ENCODE results near the gene ANAPC5. TPM values are rescaled to one million over a fixed set of nuclear protein-coding genes. Genes with fewer than 3 reads are reported as not detected.
A peak's percentile ranks its signal among the peaks of the same experiment; 100 is the strongest.

The ANAPC5 gene
- polyA plus RNA-seq, 1 experiment, result 146 TPM

DNA sequence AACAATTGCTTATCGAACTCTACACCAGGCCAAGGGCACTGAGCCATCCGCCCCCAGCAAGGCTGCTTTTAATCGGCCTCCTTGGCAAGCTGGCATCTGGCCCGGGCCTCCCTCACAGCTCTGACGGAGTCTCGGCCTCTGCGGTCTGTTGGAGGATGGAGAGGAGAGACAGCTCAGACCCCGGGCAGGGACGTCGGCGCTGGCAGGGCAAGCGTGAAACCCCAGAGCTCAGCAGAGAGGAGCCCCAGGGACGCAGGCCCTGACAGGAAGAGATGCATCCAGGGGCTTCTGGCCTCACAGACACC is 73.2 kb downstream of the ANAPC5 start:
- no peak overlapping the region for H3K4me3 ChIP-seq (ENCODE audit: low read depth, low read length)
- H3K27me3 ChIP-seq (ENCODE audit: control insufficient read depth, insufficient read depth, low read length), result no peaks in the 10 kb centered on the region
- CTCF ChIA-PET, result interaction anchor here (0.8 to 1.3 kb wide), 2 partner anchors 48 to 56 kb away, joined by 4 to 5 read pairs; no protein-coding TSS in a partner anchor
- TF ChIP-seq, protein P1, sequence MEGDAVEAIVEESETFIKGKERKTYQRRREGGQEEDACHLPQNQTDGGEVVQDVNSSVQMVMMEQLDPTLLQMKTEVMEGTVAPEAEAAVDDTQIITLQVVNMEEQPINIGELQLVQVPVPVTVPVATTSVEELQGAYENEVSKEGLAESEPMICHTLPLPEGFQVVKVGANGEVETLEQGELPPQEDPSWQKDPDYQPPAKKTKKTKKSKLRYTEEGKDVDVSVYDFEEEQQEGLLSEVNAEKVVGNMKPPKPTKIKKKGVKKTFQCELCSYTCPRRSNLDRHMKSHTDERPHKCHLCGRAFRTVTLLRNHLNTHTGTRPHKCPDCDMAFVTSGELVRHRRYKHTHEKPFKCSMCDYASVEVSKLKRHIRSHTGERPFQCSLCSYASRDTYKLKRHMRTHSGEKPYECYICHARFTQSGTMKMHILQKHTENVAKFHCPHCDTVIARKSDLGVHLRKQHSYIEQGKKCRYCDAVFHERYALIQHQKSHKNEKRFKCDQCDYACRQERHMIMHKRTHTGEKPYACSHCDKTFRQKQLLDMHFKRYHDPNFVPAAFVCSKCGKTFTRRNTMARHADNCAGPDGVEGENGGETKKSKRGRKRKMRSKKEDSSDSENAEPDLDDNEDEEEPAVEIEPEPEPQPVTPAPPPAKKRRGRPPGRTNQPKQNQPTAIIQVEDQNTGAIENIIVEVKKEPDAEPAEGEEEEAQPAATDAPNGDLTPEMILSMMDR (IDR thresholded peaks at IDR 0.05; ENCODE audit: low read depth, low read length), result no peak
- POLR2A ChIA-PET, result no interaction called here
- H3K27ac ChIP-seq (ENCODE audit: low read depth, low read length), result peak overlapping the region; percentile 52
- peaks cover 3% of the 10 kb centered on the region; the same call in 1 of the 2 replicates for H3K9me3 ChIP-seq (ENCODE audit: control insufficient read depth, insufficient read depth, low read length)
- DNase-seq (ENCODE audit: low read depth, low spot score), result peak; percentile 16

DNA sequence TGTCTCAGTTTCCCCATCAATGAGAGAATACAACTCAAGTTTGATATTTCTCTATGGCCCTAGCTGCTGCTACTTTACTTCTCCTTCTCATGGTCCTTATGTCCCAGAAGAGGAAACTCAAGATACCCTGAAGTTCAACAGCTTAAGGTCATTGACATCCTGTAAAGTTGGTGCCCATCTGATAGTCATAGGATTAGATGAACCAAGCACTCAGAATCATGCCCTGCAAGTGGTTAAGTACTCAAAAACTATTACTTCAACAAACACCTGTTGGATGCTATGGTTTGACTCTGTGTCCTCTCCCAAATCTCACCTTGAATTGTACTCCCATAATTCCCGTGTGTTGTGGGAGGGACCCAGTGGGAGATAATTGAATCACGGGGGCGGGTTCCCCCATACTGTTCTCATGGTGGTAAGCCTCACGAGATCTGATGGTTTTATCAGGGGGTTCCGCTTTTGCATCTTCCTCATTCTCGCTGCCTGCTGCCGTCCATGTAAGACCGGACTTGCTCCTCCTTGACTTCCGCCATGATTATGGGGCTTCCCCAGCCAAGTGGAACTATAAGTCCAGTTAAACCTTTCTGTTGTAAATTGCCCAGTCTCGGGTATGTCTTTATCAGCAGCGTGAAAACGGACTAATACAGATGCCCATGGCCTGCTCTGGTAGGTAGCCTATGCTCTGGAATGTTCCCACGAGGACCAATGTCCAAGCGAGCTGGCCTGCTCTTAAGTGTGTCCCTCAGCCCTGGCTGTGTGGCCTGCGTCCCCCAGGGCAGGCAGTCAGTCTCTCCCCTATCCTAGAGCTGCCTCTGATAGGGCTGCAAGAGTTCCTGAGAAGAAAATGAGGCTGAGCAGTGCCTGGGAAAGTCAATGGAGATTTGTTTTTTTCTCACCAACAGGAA is 73.8 kb downstream of the ANAPC5 start:
- Histone ChIP-seq H3K27ac (ENCODE audit: low read depth, low read length) (no peak overlapping the region), H3K27me3 (ENCODE audit: control insufficient read depth, insufficient read depth, low read length) (no peaks in the 10 kb centered on the region), H3K4me3 (ENCODE audit: low read depth, low read length) (no peak overlapping the region), H3K9me3 (ENCODE audit: control insufficient read depth, insufficient read depth, low read length) (peaks cover 3% of the 10 kb centered on the region; the same call in 1 of the 2 replicates)
- ChIA-PET POLR2A (no interaction called here), CTCF (interaction anchor here (1.3 kb wide), 1 partner anchor 47 kb away, joined by 4 read pairs; no protein-coding TSS in a partner anchor)
- DNase-seq (ENCODE audit: low read depth, low spot score), result no peak
- TF ChIP-seq, protein P1 (IDR thresholded peaks at IDR 0.05; ENCODE audit: low read depth, low read length), result no peak

DNA sequence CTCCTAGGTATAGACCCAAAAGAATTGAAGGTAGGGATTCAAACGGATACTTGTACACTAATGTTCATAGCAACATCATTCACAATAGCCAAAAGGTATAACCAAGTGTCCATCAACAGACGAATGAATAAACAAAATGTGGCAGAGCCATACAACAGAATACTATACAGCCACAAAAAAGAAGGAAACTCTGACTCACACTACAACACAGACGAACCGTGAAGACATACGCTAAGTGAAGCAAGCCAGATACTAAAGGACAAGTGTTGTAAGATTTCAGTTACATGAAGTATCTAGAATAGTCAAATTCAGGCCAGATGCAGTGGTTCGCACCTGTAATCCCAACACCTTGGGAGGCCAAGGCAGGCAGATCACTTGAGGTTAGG is 74.8 kb downstream of the ANAPC5 start:
- no peaks in the 10 kb centered on the region for H3K27me3 ChIP-seq (ENCODE audit: control insufficient read depth, insufficient read depth, low read length)
- TF ChIP-seq, protein P1 (IDR thresholded peaks at IDR 0.05; ENCODE audit: low read depth, low read length), result no peak
- no peak for DNase-seq (ENCODE audit: low read depth, low spot score)
- H3K27ac ChIP-seq (ENCODE audit: low read depth, low read length), result no peak overlapping the region
- POLR2A ChIA-PET, result interaction anchor here (0.9 kb wide), 1 partner anchor 14 kb away, joined by 3 read pairs; no protein-coding TSS in a partner anchor
- CTCF ChIA-PET, result no interaction called here
- peaks cover 3% of the 10 kb centered on the region; the same call in 1 of the 2 replicates for H3K9me3 ChIP-seq (ENCODE audit: control insufficient read depth, insufficient read depth, low read length)
- H3K4me3 ChIP-seq (ENCODE audit: low read depth, low read length), result no peak overlapping the region

DNA sequence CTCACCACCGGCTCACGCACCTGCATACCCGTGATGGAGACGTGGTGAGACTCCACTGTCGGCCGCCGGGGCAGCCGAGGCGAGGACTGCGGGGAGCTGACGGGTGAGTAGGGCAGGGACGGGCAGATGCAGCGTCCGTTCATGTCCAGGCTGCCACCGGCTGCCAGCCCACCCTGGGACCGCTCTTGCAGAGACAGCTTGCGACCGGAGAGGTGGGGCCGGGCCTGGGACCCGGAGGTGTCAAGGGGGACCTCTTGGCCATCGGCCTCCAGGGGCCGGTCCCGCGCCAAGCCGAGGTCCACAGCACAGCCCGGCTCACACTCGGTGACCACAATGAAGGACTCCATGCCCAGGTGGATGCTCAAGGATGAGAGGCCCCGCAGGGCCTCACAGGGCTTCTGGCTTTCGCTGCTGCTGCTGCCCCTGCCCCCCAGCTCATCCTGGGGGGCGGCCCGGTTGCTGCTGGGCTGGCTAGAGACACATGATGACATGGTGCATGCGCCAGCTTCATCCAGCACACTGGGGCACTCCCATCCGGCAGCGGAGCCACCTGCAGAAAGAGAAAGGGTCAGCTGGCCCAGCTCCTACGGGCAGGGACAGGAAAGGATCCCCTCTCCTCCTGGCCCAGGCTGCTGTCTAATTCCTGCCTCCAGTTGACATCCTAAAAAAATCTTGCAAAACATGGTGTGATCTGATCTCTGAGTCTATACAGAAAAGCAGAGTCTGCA is 78.0 kb downstream of the ANAPC5 start:
- POLR2A ChIA-PET, result no interaction called here
- no peak overlapping the region for H3K4me3 ChIP-seq (ENCODE audit: low read depth, low read length)
- no peak overlapping the region for H3K27ac ChIP-seq (ENCODE audit: low read depth, low read length)
- TF ChIP-seq, protein P1 (IDR thresholded peaks at IDR 0.05; ENCODE audit: low read depth, low read length), result no peak
- DNase-seq (ENCODE audit: low read depth, low spot score), result no peak
- H3K9me3 ChIP-seq (ENCODE audit: control insufficient read depth, insufficient read depth, low read length), result peaks cover 3% of the 10 kb centered on the region; the same call in 1 of the 2 replicates
- CTCF ChIA-PET, result no interaction called here
- no peaks in the 10 kb centered on the region for H3K27me3 ChIP-seq (ENCODE audit: control insufficient read depth, insufficient read depth, low read length)

Measured in AG04450 (cell line).